NCI-H1694 (cell line): ENCODE data around the gene TBC1D19.
A peak's percentile ranks its signal among the peaks of the same experiment; 100 is the strongest.
"Not testable (repeated sequence)": the region's sequence is repeated elsewhere in the genome, so short reads cannot be mapped to it uniquely, and the experiment has no call there.

Experiments
- DNase-seq: peaks from one replicate; lab custom pipeline; 2025; lab: John Stamatoyannopoulos, UW

The TBC1D19 gene, protein sequence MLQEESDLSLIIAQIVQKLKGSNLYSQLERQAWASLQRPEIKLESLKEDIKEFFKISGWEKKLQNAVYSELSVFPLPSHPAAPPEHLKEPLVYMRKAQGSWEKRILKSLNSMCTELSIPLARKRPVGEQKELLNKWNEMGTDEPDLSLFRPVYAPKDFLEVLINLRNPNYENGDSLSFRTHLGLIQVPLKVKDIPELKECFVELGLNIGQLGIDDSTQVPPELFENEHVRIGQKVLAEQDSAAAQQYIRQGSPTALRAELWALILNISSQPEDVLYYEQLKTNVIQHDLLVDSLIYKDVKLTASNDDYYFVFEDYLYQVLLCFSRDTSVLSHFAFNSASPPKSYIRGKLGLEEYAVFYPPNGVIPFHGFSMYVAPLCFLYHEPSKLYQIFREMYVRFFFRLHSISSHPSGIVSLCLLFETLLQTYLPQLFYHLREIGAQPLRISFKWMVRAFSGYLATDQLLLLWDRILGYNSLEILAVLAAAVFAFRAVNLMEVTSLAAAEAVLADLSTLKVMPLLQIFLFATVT

DNA sequence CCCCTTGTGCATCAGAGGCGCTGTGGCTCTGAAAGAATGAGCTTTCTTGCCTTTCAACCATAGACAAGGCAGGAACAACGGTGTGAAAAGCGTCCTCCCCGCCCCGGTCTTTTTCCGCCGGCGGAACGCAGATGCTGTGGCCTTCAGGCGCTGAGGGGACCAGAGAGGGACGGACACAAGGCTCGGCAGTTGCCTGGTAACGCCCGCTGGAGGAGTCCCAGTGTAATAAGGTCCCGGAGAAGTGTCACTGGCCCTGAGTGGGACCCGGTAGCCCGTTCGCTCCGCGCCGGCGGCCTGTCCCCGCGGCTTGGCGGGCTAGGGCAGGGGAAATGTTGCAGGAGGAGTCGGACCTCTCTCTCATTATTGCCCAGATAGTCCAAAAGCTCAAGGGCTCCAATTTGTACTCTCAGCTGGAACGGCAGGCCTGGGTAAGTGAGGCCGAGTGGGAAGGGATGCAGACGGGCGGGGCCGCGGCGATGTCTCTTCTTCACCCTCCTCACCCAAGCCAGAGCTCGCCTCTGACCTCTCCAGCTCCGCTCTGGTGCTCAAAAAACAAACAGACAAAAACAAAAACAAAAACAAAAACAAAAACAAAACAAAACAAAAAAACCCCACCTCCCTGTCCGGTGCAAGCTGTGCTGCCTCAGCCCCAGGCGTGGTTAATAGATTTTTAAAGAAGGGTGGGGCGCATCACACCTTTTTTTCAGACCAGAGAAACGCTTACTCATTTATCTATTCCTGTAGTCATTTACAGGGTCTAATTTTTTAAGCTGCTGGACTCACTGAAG, at the start of gene TBC1D19:
TBC1D19 (plus strand) TSS at position 220 of the 788 bp plus-strand sequence; CDS start at position 330, 110 bp downstream.
- DNase-seq, result peak; percentile 79

DNA sequence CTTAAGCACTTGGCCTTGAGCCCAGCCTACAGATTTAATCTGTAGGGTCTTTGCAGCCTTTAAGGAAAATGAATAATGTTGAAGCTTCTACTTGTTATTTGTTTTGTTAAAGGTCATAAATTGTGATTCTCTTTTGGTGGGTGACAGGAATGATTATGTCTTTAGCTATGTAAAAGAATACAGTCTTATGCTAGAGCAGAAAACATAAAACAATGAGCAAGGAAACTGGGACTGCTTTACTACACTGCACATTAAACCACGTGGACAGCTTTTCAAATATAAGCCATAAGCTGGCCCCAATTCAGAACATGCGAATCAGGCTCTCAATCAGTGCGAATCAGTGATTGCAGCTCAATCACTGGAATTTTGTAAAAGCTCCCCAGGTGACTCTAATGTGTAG, 40.9 kb upstream of the TBC1D19 start:
- DNase-seq, result no peak

DNA sequence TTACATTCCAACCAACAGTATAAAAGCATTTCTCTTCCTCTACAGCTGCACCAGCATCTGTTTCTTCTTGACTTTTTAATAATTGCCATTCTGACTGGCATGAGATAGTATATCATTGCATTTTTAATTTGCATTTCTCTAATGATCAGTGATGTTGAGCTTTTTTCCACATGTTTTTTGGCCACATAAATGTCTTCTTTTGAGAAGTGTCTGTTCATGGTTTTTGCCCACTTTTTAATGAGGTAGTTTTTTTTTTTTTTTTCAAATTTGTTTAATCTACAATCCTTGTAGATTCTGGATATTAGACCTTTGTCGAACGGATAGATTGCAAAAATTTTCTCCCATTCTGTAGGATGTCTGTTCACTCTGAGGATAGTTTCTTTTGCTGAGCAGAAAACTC, 39.5 kb upstream of the TBC1D19 start:
- no peak for DNase-seq

DNA sequence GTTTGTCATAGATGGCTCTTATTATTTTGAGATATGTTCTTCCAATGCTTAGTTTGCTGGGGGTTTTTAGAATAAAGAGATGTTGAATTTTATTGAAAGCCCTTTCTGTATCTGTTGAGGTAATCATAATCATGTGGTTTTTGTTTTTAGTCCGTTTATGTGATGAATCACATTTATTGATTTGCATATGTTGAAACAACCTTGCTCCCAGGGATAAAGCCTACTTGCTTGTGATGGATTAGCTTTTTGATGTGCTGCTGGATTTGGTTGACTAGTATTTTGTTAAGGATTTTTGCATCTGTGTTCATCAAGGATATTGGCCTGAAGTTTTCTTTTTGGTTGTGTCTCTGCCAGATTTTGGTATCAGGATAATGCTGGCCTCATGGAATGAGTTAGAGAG, 35.5 kb upstream of the TBC1D19 start:
- DNase-seq, result not testable (repeated sequence)

GRCh38 chr4:26557164-26557563, 26.7 kb upstream of the TBC1D19 start:
- DNase-seq, result peak; percentile 19

- DNase-seq, result no peak
Observed at GRCh38 chr4:26558166-26558895, 25.6 kb upstream of the TBC1D19 start.

DNA sequence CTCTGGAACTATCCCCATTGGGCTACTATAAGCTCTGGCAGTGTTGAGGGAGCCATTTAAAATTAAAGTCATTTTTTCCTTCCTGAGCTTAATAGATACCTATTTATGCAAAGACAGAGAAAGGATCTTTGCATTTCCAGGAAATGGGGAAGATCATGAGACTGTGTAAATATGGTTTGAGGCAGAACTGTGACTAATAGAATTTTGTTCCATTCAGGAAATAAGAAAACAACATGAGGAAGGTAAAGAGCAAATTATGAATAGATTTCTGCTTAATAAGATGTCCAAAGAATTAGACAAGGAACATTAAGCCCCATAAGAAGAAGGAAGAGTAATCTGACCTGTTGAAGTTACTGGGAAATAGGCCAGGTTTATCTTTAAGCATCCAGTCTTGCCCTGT, 17.8 kb upstream of the TBC1D19 start:
- DNase-seq, result no peak

DNA sequence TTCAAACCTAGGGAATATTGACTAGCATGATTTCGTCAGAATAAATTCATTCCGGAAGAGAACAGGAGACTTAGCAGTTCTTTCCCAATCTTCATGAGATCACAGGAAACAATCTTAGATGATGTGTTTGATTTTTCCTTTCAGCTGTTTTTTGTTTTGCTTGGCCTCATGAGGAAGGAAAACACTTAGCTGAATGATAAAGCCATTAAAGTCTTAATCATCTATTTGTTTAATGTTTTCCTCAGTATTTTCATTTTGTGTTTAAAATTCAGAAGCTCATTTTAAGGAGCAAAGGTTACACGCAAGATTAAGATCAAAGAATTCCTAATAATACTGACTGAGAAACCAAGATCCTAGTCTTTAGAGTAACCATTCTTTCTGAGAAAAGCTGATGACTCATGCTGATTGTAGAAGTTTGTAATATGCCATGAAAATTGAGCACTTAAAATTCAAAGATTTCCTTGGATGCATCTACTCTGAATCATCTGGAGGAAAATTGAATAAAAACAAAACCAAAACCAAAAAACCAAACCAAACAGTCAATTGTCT, 15.4 kb upstream of the TBC1D19 start:
- no peak for DNase-seq

- DNase-seq, result no peak
Observed at GRCh38 chr4:26570596-26570995, 13.3 kb upstream of the TBC1D19 start.

GRCh38 chr4:26573389-26573794, 10.5 kb upstream of the TBC1D19 start:
- DNase-seq, result no peak

DNA sequence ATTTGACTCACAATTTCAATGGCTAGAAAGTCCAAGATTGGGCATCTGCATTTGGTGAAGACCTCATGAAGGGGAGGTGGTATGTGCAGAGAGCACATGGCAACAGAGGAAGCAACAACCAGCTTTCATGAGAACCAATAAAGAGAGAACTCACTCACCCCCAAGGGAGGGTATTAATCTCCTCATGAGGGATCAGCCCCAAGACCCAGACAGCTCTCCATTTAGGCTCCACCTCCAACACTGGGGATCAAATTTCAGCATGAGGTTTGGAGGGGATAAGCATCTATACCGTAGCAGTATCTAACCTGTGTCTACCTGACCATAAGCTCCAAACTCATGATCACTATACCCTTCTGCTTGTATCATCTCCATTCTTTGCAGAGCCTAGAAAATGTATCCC, 9.3 kb upstream of the TBC1D19 start:
- DNase-seq, result no peak

DNA sequence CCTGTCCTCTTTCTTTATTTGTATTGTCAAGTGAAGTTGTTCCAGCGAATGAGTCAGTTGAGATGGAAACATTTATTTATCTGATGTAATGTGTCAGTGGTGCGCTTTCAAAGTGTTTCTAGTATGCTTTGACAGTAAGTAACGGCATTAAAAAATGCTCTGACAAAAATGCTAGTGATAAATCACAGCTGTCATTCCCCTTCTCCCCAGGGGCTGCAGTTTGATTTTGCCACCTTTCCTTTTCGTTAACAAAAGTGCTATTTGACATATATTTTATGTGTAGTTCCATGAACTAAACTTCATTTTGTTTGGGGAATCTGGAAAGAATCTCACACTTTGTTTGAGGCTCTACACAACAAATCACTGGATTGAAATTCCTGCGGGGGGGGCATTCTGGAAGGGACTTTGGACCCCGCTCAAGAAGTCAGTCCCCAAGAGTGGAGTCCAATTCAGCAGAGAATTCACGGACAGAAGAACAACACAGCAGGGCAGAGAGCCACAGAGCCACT, 7.6 kb upstream of the TBC1D19 start:
- no peak for DNase-seq

DNA sequence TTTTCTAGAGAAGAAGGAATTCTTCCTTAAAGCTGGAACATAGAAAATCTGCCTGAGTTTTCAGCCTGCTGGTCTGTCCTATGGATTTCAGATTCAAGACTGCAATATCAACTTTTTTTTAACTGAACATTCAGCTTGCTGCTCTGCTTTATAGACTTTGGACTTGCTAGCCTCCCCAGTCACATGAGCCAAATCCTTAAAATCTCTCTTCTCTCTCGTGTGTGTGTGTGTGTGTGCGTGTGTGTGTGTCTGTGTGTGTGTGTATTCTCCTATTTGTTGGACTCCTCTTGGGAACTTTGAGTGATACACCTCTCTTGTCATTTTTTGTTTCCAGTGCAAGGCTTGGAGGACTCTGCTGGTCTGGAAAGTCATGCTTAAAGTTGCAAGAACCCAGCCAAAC, 6.8 kb upstream of the TBC1D19 start:
- no peak for DNase-seq

DNA sequence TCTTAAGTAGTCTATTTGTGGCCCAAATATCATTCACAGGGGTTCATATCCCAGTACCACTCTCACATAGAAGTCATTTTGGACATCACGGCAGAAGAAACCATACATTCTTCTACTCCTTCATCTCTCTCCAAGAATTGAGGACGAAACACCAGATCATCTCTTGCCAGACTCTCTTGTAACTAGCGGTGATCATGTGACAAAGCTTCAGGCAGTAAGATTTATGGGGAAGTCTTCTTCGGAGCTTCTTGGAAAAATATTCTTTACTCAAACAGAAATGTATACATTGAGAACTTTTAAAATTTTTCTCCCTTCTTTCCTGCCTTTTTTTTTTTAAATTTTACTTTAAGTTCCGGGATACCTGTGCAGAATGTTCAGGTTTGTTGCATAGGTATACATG, 4.7 kb upstream of the TBC1D19 start:
- DNase-seq, result no peak

GRCh38 chr4:26581341-26581740, 2.5 kb upstream of the TBC1D19 start:
- DNase-seq, result not testable (repeated sequence)

DNA sequence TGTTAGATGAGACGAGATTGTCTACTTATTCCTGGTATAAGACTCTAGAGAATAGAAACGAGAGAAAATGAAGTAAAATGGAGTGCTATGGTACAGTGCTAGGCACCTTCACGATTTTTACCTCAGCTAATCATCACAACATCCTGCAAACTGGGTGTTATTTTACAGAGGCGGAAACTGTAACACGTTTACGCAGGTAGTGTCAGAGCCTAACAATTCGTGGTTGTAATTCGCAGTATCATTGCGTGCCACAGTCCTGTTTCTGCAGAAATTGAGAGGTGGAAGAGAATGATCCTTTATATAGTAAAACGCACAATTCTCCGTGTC, 383 bp upstream of the TBC1D19 start:
- peak; percentile 65 for DNase-seq

DNA sequence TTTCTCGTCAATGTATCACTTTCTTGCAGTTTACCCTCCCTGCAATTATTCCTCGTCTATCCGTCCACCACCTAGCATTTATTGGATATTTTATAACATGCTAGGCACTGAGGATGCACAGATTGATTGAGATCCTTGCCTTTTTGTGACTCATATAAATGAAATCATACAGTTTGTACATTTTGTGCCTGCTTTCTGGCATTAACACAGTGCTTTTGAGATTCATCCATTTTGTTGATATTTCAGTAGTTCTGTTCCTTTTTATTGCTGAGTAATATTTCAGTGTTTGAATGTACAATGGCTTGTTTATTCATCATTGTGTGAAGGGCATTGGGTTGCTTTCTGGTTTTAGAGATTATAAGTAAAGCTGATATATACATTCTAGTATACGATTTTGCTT, 841 bp downstream of the TBC1D19 start:
- DNase-seq, result no peak

DNA sequence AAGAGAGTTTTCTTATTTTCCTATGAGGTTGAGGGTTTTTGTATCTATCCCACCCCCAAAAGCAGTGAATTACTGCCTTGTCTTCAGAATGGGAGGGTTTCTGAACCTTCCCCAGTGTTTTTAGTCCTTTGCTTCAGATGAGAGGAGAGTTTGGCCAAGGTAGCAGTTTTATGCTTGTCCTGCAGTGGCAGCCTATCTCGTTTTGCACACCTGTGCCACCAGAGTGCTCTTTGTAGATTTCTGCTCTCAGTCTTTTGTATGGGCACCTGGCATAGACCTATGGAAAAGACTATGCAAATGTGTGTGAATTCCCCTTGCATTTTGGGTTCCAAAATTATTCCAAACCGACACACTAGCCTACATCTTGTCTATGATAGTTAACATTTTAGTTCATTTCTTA, 5.8 kb downstream of the TBC1D19 start:
- DNase-seq, result no peak

DNA sequence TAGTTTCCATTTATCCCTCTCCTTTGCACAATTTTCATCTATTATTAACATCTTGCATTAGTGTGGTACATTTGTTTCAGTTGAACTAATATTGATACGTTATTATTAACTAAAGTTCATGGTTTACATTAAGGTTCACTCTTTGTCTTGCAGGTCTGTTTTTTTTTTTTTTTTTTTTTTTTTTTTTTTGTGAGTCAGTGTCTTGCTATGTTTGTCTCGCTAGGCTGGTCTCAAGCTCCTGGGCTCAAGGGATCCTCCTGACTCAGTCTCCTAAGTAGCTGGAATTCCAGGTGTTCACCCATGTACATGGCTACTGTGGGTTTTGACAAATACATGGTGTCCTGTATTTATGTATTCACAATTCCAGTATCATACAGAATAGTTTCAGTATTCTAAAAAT, 6.8 kb downstream of the TBC1D19 start:
- DNase-seq, result no peak

GRCh38 chr4:26593557-26593956, 9.7 kb downstream of the TBC1D19 start:
- not testable (repeated sequence) for DNase-seq

DNA sequence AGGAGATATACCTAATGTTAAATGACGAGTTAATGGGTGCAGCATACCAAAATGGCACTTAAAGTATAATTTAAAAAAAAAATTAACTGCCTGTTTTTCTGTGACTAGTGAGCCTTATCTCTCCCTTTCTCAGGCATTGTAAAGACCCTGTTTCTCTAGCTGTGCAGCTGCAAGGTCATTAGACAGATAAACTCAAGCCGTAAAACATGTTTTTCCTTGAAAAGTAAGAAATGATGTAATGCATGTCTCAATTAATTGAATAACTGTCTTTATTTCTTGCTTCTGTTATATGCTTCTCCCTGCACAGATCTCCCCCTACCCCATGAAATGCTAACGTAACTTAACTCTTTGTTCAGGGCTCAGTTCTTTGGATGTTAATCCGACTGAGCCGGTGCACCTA, 10.5 kb downstream of the TBC1D19 start:
- DNase-seq, result no peak

DNA sequence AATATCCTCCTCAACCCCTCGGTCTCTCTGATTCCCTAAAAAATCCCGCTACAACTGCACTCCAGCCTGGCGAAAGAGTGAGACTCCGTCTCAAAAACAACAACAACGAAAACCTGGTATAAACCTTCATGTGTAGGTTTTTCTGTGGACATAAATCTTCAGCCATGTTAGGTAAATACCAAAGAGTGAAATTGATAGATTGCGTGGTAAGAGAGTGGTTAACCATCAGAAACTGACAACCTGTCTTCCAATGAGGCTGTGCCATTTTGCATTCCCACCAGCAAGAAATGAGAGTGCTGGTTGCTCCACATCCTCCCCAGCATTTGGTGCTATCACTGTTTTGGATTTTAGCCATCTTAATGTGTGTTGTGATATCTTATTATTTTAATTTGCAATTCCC, 10.9 kb downstream of the TBC1D19 start:
- DNase-seq, result no peak
